GM13976 (cell line): ENCODE measurements around the gene PLA2G2E.

Experiments
- DNase-seq: peaks from one replicate; pipeline ENCODE4 v3.0.0; 2012; ENCODE audit warnings: low spot score
- in situ Hi-C: fragments of 300-500 bp; cut with MboI; formaldehyde crosslinking; loops from one replicate; pipeline ENCODE4 v1.12.0; 2022; ENCODE audit warnings: low sequenced_read_pairs, mixed read lengths, inconsistent platforms; ENCODE audit not compliant: unreplicated experiment
- TF ChIP-seq, protein P1 (sequence below): IDR thresholded peaks from 2 replicates; pipeline ENCODE4 v1.5.1; 2012; ENCODE audit warnings: borderline replicate concordance, mild to moderate bottlenecking; ENCODE audit not compliant: insufficient read depth; ENCODE audit errors: extremely low read depth, missing control alignments, control extremely low read depth

PLA2G2E gene, protein sequence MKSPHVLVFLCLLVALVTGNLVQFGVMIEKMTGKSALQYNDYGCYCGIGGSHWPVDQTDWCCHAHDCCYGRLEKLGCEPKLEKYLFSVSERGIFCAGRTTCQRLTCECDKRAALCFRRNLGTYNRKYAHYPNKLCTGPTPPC

DNA sequence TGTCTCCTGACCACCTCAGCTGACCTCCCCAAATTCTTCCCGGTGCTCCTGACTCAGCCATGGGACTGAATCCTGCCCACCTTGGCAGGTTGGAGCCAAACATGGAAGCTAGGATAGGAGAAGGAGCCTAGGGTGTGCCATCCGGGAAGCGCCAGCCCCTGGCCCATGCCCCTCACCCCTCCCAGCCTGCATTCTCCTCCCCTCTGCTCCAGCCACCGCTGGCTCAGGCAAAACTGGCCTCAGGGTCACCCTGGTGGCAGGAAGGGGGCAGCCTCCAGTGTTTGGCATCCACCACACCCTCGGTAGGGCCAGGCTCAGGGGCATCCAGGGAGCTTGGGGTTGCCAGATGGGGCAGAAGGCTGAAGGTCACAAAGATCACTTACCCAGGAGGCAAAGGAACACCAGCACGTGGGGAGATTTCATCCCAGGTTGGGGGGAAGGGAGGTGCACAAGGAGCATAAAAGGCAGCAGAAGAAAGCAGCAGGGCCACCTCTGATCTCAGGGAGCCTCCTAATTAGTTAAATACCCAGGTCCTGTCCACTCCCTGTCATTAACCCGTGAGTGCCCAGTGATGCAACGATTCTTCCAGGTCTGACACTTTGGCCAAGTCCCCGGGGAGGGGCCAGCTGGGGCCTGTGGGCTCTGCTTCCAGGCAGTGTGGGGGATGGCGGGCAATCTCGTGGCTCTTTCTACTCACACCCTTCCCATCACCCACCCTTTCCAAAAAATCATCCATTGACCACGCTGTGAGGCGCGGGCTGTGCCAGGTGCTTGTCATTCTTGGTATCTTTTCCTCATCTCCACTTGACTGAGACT is at the start of gene PLA2G2E:
PLA2G2E (minus strand) TSS at position 481 of the 816 bp plus-strand sequence; CDS start at position 423, 58 bp downstream.
- in situ Hi-C loops: loop anchor here (25.0 kb wide), 2 partner anchors 239 to 564 kb away; partner anchors contain the start of gene CAMK2N1
- TF ChIP-seq, protein P1, sequence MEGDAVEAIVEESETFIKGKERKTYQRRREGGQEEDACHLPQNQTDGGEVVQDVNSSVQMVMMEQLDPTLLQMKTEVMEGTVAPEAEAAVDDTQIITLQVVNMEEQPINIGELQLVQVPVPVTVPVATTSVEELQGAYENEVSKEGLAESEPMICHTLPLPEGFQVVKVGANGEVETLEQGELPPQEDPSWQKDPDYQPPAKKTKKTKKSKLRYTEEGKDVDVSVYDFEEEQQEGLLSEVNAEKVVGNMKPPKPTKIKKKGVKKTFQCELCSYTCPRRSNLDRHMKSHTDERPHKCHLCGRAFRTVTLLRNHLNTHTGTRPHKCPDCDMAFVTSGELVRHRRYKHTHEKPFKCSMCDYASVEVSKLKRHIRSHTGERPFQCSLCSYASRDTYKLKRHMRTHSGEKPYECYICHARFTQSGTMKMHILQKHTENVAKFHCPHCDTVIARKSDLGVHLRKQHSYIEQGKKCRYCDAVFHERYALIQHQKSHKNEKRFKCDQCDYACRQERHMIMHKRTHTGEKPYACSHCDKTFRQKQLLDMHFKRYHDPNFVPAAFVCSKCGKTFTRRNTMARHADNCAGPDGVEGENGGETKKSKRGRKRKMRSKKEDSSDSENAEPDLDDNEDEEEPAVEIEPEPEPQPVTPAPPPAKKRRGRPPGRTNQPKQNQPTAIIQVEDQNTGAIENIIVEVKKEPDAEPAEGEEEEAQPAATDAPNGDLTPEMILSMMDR: no peak
- no peak for DNase-seq

DNA sequence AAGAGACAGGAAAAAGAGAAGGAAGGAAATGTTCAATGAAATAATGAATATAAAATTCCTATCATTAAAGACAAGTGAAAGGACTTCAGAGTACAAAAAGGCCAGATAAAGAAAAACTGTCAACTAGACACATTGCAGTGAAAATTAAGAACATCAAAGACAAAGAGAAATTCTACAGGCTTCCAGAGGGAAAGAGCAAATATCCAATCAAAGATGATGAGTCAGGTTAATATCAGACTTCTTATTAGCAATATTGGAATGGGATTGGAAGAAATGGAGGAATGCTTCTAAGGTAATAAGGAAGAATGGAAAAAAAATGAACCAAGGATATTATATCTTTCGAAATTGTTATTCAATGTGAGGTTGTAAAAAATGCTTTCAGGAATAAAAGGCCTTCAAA is 48.2 kb upstream of the PLA2G2E start:
- TF ChIP-seq, protein P1: no peak
- DNase-seq: no peak
- in situ Hi-C loops: no loop called here

DNA sequence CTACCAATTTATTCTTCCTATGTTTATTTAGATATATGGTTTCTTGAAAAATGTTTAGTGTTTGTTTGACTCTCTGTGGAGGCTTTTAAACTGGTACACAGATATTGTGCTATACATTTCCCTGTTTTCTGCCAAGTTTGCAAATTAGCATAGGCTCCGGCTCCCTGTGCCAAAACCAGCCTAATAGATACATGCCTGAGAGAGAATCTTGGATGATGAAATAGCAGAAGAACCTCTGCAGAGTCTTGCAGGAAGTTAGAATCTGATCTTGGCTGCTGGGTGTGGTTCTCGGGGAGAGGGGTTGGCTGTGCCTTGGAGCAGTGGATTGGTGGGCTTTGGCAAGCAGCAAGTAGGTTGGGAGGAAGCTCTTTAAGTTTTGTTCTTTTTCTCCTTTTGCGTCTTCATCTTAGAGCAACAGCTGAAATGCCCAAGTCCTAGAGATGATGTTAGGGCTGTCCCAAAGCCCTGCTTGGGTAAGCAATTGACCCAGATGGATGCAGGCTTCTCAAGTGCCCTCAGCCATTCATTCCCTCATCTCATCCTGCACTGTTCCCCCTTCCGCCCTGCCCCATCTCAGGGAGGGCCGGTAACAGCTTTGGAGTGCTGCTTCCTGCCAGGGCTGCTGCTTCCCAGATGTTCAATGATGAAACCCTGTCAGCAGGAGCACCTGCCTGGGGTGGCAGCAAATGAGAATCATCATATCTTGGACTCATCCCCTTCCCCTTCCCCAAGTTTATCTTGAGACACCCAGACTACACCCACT is 46.7 kb upstream of the PLA2G2E start:
- in situ Hi-C loops: no loop called here
- TF ChIP-seq, protein P1: no peak
- DNase-seq: no peak

DNA sequence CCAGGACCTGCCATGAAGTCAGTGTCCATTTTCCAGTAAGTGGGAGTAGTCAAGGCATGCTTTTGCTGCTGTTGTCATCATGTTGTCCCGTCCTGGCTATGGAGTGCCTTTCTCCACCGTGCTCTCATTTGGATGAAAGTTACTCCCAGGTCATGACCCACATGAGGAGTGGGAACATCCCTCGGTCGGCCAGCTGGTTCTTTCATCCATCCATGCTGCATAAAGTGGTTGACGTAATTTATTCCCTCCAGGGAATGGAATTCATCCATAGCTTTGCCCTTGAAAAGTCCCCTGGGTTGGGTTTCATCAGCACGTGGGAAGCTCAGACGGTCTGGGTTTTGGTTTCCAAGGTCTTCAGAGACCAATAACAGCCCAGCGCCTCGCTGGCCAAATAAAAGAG is 44.4 kb upstream of the PLA2G2E start:
- in situ Hi-C loops: no loop called here
- DNase-seq: no peak
- TF ChIP-seq, protein P1: no peak

DNA sequence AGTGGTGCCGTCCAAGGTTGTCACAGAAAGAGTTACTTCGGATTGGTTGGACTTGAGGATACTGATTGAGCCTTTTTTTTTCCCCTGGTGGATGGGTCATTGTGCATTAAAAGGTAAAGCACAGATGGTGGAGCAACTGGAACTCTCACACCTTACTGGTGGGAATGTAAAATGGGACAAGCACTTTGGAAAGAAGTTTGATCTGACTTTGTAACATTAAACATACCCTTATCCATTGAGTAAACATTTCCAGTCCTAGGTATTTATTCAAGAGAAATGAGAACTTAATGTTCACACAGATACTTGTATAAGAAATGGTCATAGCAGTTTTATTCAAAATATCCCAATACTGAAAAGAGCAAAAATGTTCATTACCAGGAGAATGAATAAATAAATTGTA is 41.1 kb upstream of the PLA2G2E start:
- in situ Hi-C loops: no loop called here
- TF ChIP-seq, protein P1: no peak
- DNase-seq: no peak

DNA sequence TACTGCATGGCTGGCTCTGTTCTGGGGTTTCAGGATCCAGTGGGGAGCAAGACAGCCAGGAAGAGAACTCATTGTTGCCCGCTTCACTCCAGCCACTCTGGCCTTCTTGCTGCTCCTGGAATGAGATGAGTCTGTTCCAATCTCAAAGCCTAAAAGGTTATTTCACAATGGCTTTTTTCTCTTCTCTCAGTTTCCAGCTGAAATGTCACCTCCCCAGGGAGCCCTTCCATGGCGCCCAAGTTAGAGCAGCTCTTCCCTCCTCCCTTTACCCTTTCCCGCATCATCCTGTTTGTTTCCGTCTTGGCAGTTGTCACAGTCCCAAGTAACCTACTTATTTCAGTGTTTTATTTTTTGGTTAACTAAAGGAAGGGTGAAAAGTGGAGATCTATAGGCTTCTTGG is 40.2 kb upstream of the PLA2G2E start:
- DNase-seq: no peak
- in situ Hi-C loops: no loop called here
- TF ChIP-seq, protein P1: no peak
